C4-2B (cell line): ENCODE results near the gene ZBP1.

Source experiments
- ZFX ChIP-seq: fragments of 450-650 bp; IDR thresholded peaks from 2 replicates; pipeline ENCODE4 v1.6.1; 2017
- TF ChIP-seq, protein P1 (sequence below): fragments of 450-650 bp; conservative IDR thresholded peaks from 2 replicates; pipeline ENCODE4 v1.5.1; 2017; ENCODE audit warnings: mild to moderate bottlenecking

DNA sequence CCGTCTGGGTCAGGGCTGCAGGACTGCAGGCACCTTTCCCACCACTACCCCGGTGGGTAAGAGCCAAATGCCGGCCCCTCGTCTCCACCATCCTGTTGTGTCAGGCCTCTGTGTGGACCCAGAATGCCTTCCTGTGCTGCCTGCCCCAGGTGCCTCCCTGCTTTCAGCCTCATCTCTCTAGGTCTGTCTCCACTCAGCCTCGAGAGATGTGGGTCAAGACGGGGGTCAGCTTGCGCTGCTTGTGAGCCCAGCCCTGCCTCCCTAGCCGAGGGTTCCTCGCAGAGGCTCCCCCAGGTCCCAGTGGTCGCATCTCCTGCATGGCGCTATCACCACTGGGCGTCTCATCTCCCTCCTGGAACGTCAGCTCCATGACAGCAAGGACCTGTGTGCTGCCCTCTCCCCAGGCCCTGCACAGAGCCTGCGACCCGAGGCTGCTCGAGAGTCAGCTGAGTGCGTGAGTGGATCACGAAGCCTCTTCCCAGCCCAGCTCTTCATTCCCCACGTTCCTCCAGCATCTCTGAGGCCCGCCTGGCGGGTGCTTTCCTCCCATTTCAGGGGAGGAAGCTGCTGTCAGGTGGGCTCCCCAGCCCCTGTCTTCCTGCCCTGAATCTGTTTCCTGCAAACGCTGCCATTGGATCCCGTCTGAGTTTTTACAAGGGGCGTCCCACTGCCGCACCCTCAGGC lies 38.7 kb upstream of the ZBP1 start:
- TF ChIP-seq, protein P1, sequence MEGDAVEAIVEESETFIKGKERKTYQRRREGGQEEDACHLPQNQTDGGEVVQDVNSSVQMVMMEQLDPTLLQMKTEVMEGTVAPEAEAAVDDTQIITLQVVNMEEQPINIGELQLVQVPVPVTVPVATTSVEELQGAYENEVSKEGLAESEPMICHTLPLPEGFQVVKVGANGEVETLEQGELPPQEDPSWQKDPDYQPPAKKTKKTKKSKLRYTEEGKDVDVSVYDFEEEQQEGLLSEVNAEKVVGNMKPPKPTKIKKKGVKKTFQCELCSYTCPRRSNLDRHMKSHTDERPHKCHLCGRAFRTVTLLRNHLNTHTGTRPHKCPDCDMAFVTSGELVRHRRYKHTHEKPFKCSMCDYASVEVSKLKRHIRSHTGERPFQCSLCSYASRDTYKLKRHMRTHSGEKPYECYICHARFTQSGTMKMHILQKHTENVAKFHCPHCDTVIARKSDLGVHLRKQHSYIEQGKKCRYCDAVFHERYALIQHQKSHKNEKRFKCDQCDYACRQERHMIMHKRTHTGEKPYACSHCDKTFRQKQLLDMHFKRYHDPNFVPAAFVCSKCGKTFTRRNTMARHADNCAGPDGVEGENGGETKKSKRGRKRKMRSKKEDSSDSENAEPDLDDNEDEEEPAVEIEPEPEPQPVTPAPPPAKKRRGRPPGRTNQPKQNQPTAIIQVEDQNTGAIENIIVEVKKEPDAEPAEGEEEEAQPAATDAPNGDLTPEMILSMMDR, result no peak
- TF ChIP-seq ZFX, result no peak
